Neuron (in vitro differentiated cells): ENCODE measurements around the gene MRPL50.
"Not testable (repeated sequence)": the region's sequence is repeated elsewhere in the genome, so short reads cannot be mapped to it uniquely, and the experiment has no call there.

Experiments
- H2AFZ ChIP-seq: one replicate; pipeline ENCODE4 v1.6.1; 2013; ENCODE audit warnings: low read depth, mild to moderate bottlenecking, inconsistent platforms, low read length, moderate library complexity
- H3K27me3 ChIP-seq: one replicate; pipeline ENCODE4 v1.6.1; 2013; ENCODE audit warnings: low read length; ENCODE audit not compliant: insufficient read depth
- H3K36me3 ChIP-seq: one replicate; pipeline ENCODE4 v1.6.1; 2013; ENCODE audit warnings: low read length; ENCODE audit not compliant: insufficient read depth
- H3K4me1 ChIP-seq: one replicate; pipeline ENCODE4 v1.6.1; 2013; ENCODE audit warnings: low read length; ENCODE audit not compliant: insufficient read depth
- H3K4me3 ChIP-seq: 2 replicates; pipeline ENCODE4 v1.5.1; 2013; ENCODE audit warnings: mild to moderate bottlenecking, low read length, moderate library complexity
- H3K9me3 ChIP-seq: one replicate; pipeline ENCODE4 v1.6.1; 2013; ENCODE audit warnings: low read length

The MRPL50 gene

GRCh38 chr9:101408374-101409078, 10.1 kb upstream of the MRPL50 start:
- Histone ChIP-seq H3K27me3 (no peaks in the 10 kb centered on the region), H3K36me3 (peaks cover 66% of the 10 kb centered on the region), H2AFZ (no peak overlapping the region), H3K4me3 (no peak overlapping the region), H3K4me1 (no peaks in the 10 kb centered on the region), H3K9me3 (peaks cover 61% of the 10 kb centered on the region)

- Histone ChIP-seq H3K36me3 (peaks cover 85% of the 10 kb centered on the region), H3K4me3 (no peak overlapping the region), H3K27me3 (no peaks in the 10 kb centered on the region), H2AFZ (no peak overlapping the region), H3K4me1 (peaks cover 15% of the 10 kb centered on the region), H3K9me3 (peaks cover 47% of the 10 kb centered on the region)
These were observed 5.3 kb upstream of the MRPL50 start for GRCh38 chr9:101403516-101404285.

- peaks cover 66% of the 10 kb centered on the region for H3K36me3 ChIP-seq
- peak overlapping the region; percentile 87 for H3K4me3 ChIP-seq
These were observed 1.7 kb upstream of the MRPL50 start for GRCh38 chr9:101400120-101400519.

GRCh38 chr9:101399643-101399970, 1.2 kb upstream of the MRPL50 start:
- Histone ChIP-seq H3K36me3 (peaks cover 62% of the 10 kb centered on the region), H3K4me3 (peak overlapping the region; percentile 87)

More at GRCh38 chr9:101400120-101400519, 1.7 kb upstream of the MRPL50 start:
- Histone ChIP-seq H3K27me3 (no peaks in the 10 kb centered on the region), H3K9me3 (peaks cover 16% of the 10 kb centered on the region), H2AFZ (no peak overlapping the region), H3K4me1 (peaks cover 15% of the 10 kb centered on the region)

GRCh38 chr9:101398930-101399642, 668 bp upstream of the MRPL50 start:
- Histone ChIP-seq H3K4me3 (peak overlapping the region; percentile 87), H2AFZ (no peak overlapping the region), H3K36me3 (peaks cover 57% of the 10 kb centered on the region), H3K9me3 (peaks cover 11% of the 10 kb centered on the region), H3K27me3 (no peaks in the 10 kb centered on the region), H3K4me1 (peaks cover 15% of the 10 kb centered on the region)

More at GRCh38 chr9:101399643-101399970, 1.2 kb upstream of the MRPL50 start:
- Histone ChIP-seq H2AFZ (no peak overlapping the region), H3K27me3 (no peaks in the 10 kb centered on the region), H3K9me3 (peaks cover 12% of the 10 kb centered on the region), H3K4me1 (peaks cover 15% of the 10 kb centered on the region)

- Histone ChIP-seq H3K27me3 (no peaks in the 10 kb centered on the region), H3K9me3 (peaks cover 2% of the 10 kb centered on the region), H2AFZ (peak overlapping the region; percentile 23), H3K36me3 (peaks cover 43% of the 10 kb centered on the region), H3K4me3 (peak overlapping the region; percentile 87), H3K4me1 (peaks cover 15% of the 10 kb centered on the region)
These were observed 711 bp downstream of the MRPL50 start for GRCh38 chr9:101397746-101398067.

- Histone ChIP-seq H2AFZ (no peak overlapping the region), H3K4me1 (peaks cover 4% of the 10 kb centered on the region), H3K27me3 (no peaks in the 10 kb centered on the region), H3K4me3 (no peak overlapping the region), H3K36me3 (peaks cover 29% of the 10 kb centered on the region), H3K9me3 (peaks cover 2% of the 10 kb centered on the region)
These were observed 3.7 kb downstream of the MRPL50 start for GRCh38 chr9:101394687-101395086.

- Histone ChIP-seq H3K4me1 (no peaks in the 10 kb centered on the region), H3K4me3 (no peak overlapping the region), H3K36me3 (peaks cover 42% of the 10 kb centered on the region), H3K9me3 (peaks cover 2% of the 10 kb centered on the region), H2AFZ (no peak overlapping the region), H3K27me3 (no peaks in the 10 kb centered on the region)
These were observed 5.3 kb downstream of the MRPL50 start for GRCh38 chr9:101393135-101393534.

- Histone ChIP-seq H3K4me1 (peaks cover 6% of the 10 kb centered on the region), H3K9me3 (peaks cover 2% of the 10 kb centered on the region), H3K36me3 (peaks cover 27% of the 10 kb centered on the region), H3K27me3 (no peaks in the 10 kb centered on the region), H3K4me3 (no peak overlapping the region), H2AFZ (no peak overlapping the region)
These were observed 9.9 kb downstream of the MRPL50 start for GRCh38 chr9:101388507-101388993.

GRCh38 chr9:101387871-101388506, 10.4 kb downstream of the MRPL50 start:
- H3K27me3 ChIP-seq = no peaks in the 10 kb centered on the region
- no peak overlapping the region for H2AFZ ChIP-seq
- H3K9me3 ChIP-seq = no peaks in the 10 kb centered on the region
- peaks cover 6% of the 10 kb centered on the region for H3K4me1 ChIP-seq
- peaks cover 27% of the 10 kb centered on the region for H3K36me3 ChIP-seq
- H3K4me3 ChIP-seq = no peak overlapping the region

GRCh38 chr9:101384873-101385536, 13.4 kb downstream of the MRPL50 start, which contains the start of gene BAAT:
BAAT (minus strand) TSS chr9:101385006; CDS start chr9:101371404, 13,602 bp downstream.
- not testable (repeated sequence) for H3K9me3 ChIP-seq, H3K4me1 ChIP-seq, H3K27me3 ChIP-seq, H2AFZ ChIP-seq, H3K4me3 ChIP-seq
- peaks cover 16% of the 10 kb centered on the region for H3K36me3 ChIP-seq

- Histone ChIP-seq H3K4me1 (peaks cover 6% of the 10 kb centered on the region), H3K27me3 (no peaks in the 10 kb centered on the region), H3K36me3 (peaks cover 3% of the 10 kb centered on the region), H3K9me3 (no peaks in the 10 kb centered on the region), H2AFZ (no peak overlapping the region), H3K4me3 (no peak overlapping the region)
These were observed 15.1 kb downstream of the MRPL50 start for GRCh38 chr9:101383361-101383760.
